GM12878 (cell line): ENCODE results near the gene GMDS. TPM values are rescaled to one million over a fixed set of nuclear protein-coding genes. Genes with fewer than 3 reads are reported as not detected.
A peak's percentile ranks its signal among the peaks of the same experiment; 100 is the strongest.

Experiments
- ATAC-seq: fragments of 200-7000 bp; cut with Tn5 transposase; 3 replicates; pipeline ENCODE4 v1.9.1; 2020; ENCODE audit warnings: mild to moderate bottlenecking, moderate library complexity
- BruUV-seq: library from RNA; stranded (reverse); fragments of 400-500 nt; replicated peaks from 2 replicates; lab custom pipeline; 2021; lab: Mats Ljungman, UMichigan
- CTCF ChIA-PET: fragments of 300-600 bp; sonication (Branson Sonifier 250); formaldehyde crosslinking; extraction: SDS; loops from one replicate; lab custom pipeline; 2021; ENCODE audit warnings: inconsistent platforms; lab: Yijun Ruan, JAX
- POLR2A ChIA-PET: fragments of 350-600 bp; formaldehyde crosslinking; extraction: SDS; loops from one replicate; lab custom pipeline; 2021; ENCODE audit warnings: inconsistent platforms; lab: Charles Lee
- RAD21 ChIA-PET: fragments of 300-600 bp; sonication (Branson Sonifier 250); formaldehyde crosslinking; loops from one replicate; lab custom pipeline; 2023; ENCODE audit warnings: antibody characterized with exemption; ENCODE audit not compliant: unreplicated experiment; lab: Charles Lee
- SMC1A ChIA-PET: fragments of 300-600 bp; sonication (Branson Sonifier 250); formaldehyde crosslinking; loops from one replicate; lab custom pipeline; 2023; ENCODE audit not compliant: unreplicated experiment, uncharacterized antibody; lab: Charles Lee
- DNase-seq: peaks from one replicate; pipeline ENCODE4 v3.0.0-alpha.2; 2011; ENCODE audit warnings: low read depth, low spot score
- FAIRE-seq: peaks from 3 replicates; lab custom pipeline; 2011; peaks lifted over from hg19 to GRCh38; lab: Jason Lieb, UNC
- H2AFZ ChIP-seq: 2 replicates; pipeline ENCODE4 v1.6.0; 2011; ENCODE audit warnings: low read depth, low read length, control low read depth; ENCODE audit not compliant: control insufficient read depth
- H3K27ac ChIP-seq: 2 replicates; pipeline ENCODE4 v1.5.1; 2011; ENCODE audit warnings: control low read depth; ENCODE audit not compliant: control insufficient read depth, insufficient read depth
- H3K27me3 ChIP-seq, 2 experiments: replicated peaks in 1 of 2; 2 replicates each; pipeline versions ENCODE4 v1.6.0 to v1.6.1; 2011; ENCODE audit warnings: low read length in 1 of 2; ENCODE audit not compliant: control insufficient read depth in 2 of 2, insufficient read depth in 2 of 2
- H3K36me3 ChIP-seq, 2 experiments: 2 replicates each; pipeline ENCODE4 v1.5.1; 2011; ENCODE audit warnings: low read length in 1 of 2; ENCODE audit not compliant: control insufficient read depth in 2 of 2, insufficient read depth in 2 of 2
- H3K4me1 ChIP-seq: 2 replicates; pipeline ENCODE4 v1.6.1; 2011; ENCODE audit warnings: mild to moderate bottlenecking, low read length, moderate library complexity, mixed read lengths; ENCODE audit not compliant: control insufficient read depth, insufficient read depth
- H3K4me2 ChIP-seq: 2 replicates; pipeline ENCODE4 v1.6.0; 2011; ENCODE audit warnings: control low read depth; ENCODE audit not compliant: control insufficient read depth, insufficient read depth
- H3K4me3 ChIP-seq: fragments of 200-600 bp; sonication (generic); 2 replicates; pipeline ENCODE4 v1.5.1; 2016
- H3K79me2 ChIP-seq: 2 replicates; pipeline ENCODE4 v1.6.0; 2011; ENCODE audit warnings: low read length; ENCODE audit not compliant: control insufficient read depth, insufficient read depth
- H3K9ac ChIP-seq: 2 replicates; pipeline ENCODE4 v1.8.0; 2011; ENCODE audit warnings: low read length, control low read depth, mixed read lengths; ENCODE audit not compliant: control insufficient read depth, insufficient read depth
- H3K9me3 ChIP-seq: replicated peaks from 3 replicates; pipeline ENCODE4 v1.5.1; 2011; ENCODE audit warnings: mild to moderate bottlenecking, low read length; ENCODE audit not compliant: control insufficient read depth, insufficient read depth
- H4K20me1 ChIP-seq: 2 replicates; pipeline ENCODE4 v1.6.0; 2011; ENCODE audit not compliant: control insufficient read depth, insufficient read depth
- BACH1 ChIP-seq: fragments of 450-650 bp; IDR thresholded peaks from 2 replicates; pipeline ENCODE4 v1.6.1; 2017; ENCODE audit warnings: mild to moderate bottlenecking, borderline replicate concordance
- CBX3 ChIP-seq: fragments of 200-600 bp; sonication (generic); IDR thresholded peaks from 2 replicates; pipeline ENCODE4 v1.6.1; 2016; ENCODE audit warnings: low read depth, borderline replicate concordance
- CUX1 ChIP-seq: IDR thresholded peaks from 2 replicates; pipeline ENCODE4 v1.6.1; 2012; ENCODE audit warnings: improper control_type of control experiment, low read depth, low read length; ENCODE audit not compliant: insufficient replicate concordance
- EZH2 ChIP-seq: IDR thresholded peaks from 2 replicates; pipeline ENCODE4 v1.6.1; 2012; ENCODE audit warnings: low read depth, mild to moderate bottlenecking, control low read depth, inconsistent platforms, low read length, borderline replicate concordance; ENCODE audit not compliant: control insufficient read depth
- KDM1A ChIP-seq: fragments of 200-600 bp; sonication (generic); IDR thresholded peaks from 2 replicates; pipeline ENCODE4 v1.6.1; 2016; ENCODE audit warnings: borderline replicate concordance
- MAX ChIP-seq: IDR thresholded peaks from 2 replicates; pipeline ENCODE4 v1.6.1; 2012; ENCODE audit warnings: low read depth, low read length, improper control_type of control experiment
- MEF2A ChIP-seq: IDR thresholded peaks from 2 replicates; pipeline ENCODE4 v1.6.1; 2011; ENCODE audit warnings: low read depth, mild to moderate bottlenecking, low read length, moderate library complexity; ENCODE audit not compliant: insufficient read depth
- MTA3 ChIP-seq: IDR thresholded peaks from 2 replicates; pipeline ENCODE4 v1.6.1; 2012; ENCODE audit warnings: low read length, inconsistent platforms, borderline replicate concordance
- RUNX3 ChIP-seq: IDR thresholded peaks from 2 replicates; pipeline ENCODE4 v1.6.1; 2012; ENCODE audit warnings: low read length, inconsistent platforms
- TCF12 ChIP-seq: IDR thresholded peaks from 2 replicates; pipeline ENCODE4 v1.6.1; 2011; ENCODE audit warnings: low read depth, mild to moderate bottlenecking, low read length
- YBX1 ChIP-seq: fragments of 450-650 bp; IDR thresholded peaks from 2 replicates; pipeline ENCODE4 v1.6.1; 2016; ENCODE audit warnings: antibody characterized with exemption
- ZNF687 ChIP-seq: fragments of 450-650 bp; IDR thresholded peaks from 2 replicates; pipeline ENCODE4 v1.6.1; 2017; ENCODE audit warnings: mild to moderate bottlenecking, moderate library complexity
- ZSCAN29 ChIP-seq: fragments of 450-650 bp; IDR thresholded peaks from 2 replicates; pipeline ENCODE4 v1.6.1; 2017; ENCODE audit warnings: mild to moderate bottlenecking, moderate library complexity
- WGBS: methylation state at CpG from one replicate; pipeline ENCODE4 v1.1.6; 2016; ENCODE audit warnings: low lambda C conversion rate; ENCODE audit not compliant: insufficient replicate concordance, insufficient coverage; ENCODE audit errors: missing lambda C conversion rate; 5-methylcytosine and 5-hydroxymethylcytosine counted together
- in situ Hi-C: fragments of 300-500 bp; cut with MboI; formaldehyde crosslinking; loops from 9 replicates; pipeline ENCODE4 v1.14.3; 2018; ENCODE audit warnings: mixed read lengths
- intact Hi-C: fragments of 100-400 bp; cut with micrococcal nuclease; formaldehyde crosslinking; loops from one replicate; pipeline ENCODE4 v1.14.2; 2022; ENCODE audit not compliant: unreplicated experiment
- polyA plus RNA-seq, 11 experiments: library from polyadenylated mRNA; depleted of rRNA in 4 of 11; unstranded in 6 of 11; stranded (reverse) in 5 of 11; fragments of >200 nt; fragmentation: Nextera tagmentation in 4 of 11; fragmentation: Illumina TruSeq in 1 of 11; extraction: Ambion mirVana in 4 of 11; extraction: Trizol in 1 of 11; gene quantifications; 1 replicate in 1 of 11; 2 replicates in 10 of 11; pipeline versions ENCODE4 v1.2.1 to v1.2.3, GENCODE V29; 2011 to 2016; ENCODE audit warnings: inconsistent platforms in 2 of 11, missing spikeins in 2 of 11, low read depth in 1 of 11
- total RNA-seq, 4 experiments: library from RNA; depleted of rRNA in 3 of 4; stranded (reverse); fragments of >200 nt in 3 of 4; fragmentation: Illumina TruSeq in 1 of 4; extraction: Trizol in 1 of 4; gene quantifications; 2 replicates each; pipeline versions ENCODE4 v1.2.1 to v1.2.3, GENCODE V29; 2013 to 2021

Gene GMDS
- total and polyA plus RNA-seq, 10 of the 15 experiments (the other 5 are each of a cell fraction or from before 2014, with no cell fraction given): 0.61 to 53.8 (median 29.3) TPM

GRCh38 chr6:1608222-1609040 is 637.0 kb downstream of the GMDS start:
- peak overlapping the region; percentile 63; the same call in 1 of the 2 replicates for H3K4me2 ChIP-seq
- no peaks in the 10 kb centered on the region for H3K9me3 ChIP-seq
- H2AFZ ChIP-seq: no peak overlapping the region
- WGBS: 13% methylated on average over 52 of the region's 59 CpGs
- FAIRE-seq: no peak
- no TSS peak for BruUV-seq
- ChIA-PET SMC1A (interaction anchor here (1.0 kb wide), 1 partner anchor 496 kb away, joined by 4 read pairs; no protein-coding TSS in a partner anchor), RAD21 (interaction anchor here (0.8 to 2.3 kb wide), 3 partner anchors 11 to 840 kb away, joined by 3 to 8 read pairs (median 4); no protein-coding TSS in a partner anchor), POLR2A (no interaction called here), CTCF (interaction anchor here (1.3 to 3.4 kb wide), 4 partner anchors 12 to 600 kb away, joined by 3 to 25 read pairs (median 11); no protein-coding TSS in a partner anchor)
- no peak for ATAC-seq
- intact Hi-C loops: loop anchor here (10.0 kb wide), 1 partner anchor 166 kb away; no protein-coding TSS in a partner anchor
- no peaks in the 10 kb centered on the region for H3K36me3 ChIP-seq
- no peaks in the 10 kb centered on the region for H3K79me2 ChIP-seq
- no peak overlapping the region for H3K27ac ChIP-seq
- in situ Hi-C loops: loop anchor here (5.0 kb wide), 1 partner anchor 584 kb away; no protein-coding TSS in a partner anchor
- H3K4me3 ChIP-seq: no peak overlapping the region; the same call in 1 of the 2 replicates
- 0 out of 2 replicates have a peak, but pooled peaks cover 3% of the 10 kb centered on the region for H4K20me1 ChIP-seq
- peaks cover 10% of the 10 kb centered on the region for H3K4me1 ChIP-seq
- H3K27me3 ChIP-seq: peaks cover 27 to 45% of the 10 kb centered on the region in 2 experiments
- H3K9ac ChIP-seq: no peak overlapping the region
- DNase-seq: no peak
- TF ChIP-seq KDM1A: no peak
- TF ChIP-seq ZSCAN29: no peak
- no peak for TF ChIP-seq ZNF687
- no peak for TF ChIP-seq CUX1
- no peak for TF ChIP-seq MTA3
- no peak for TF ChIP-seq TCF12
- no peak for TF ChIP-seq MAX
- TF ChIP-seq RUNX3: no peak
- no peak for TF ChIP-seq BACH1
- no peak for TF ChIP-seq CBX3
- TF ChIP-seq EZH2: no peak
- TF ChIP-seq MEF2A: no peak
- no peak for TF ChIP-seq YBX1
